Panc1 (cell line): ENCODE data around the gene MAGI1. TPM values are rescaled to one million over a fixed set of nuclear protein-coding genes. Genes with fewer than 3 reads are reported as not detected.

ENCODE experiments used
- ATAC-seq: fragments of 200-7000 bp; cut with Tn5 transposase; 2 replicates; pipeline ENCODE4 v1.9.1; 2020; ENCODE audit warnings: mild to moderate bottlenecking, moderate library complexity
- BruUV-seq: library from RNA; stranded (reverse); fragments of 400-500 nt; replicated peaks from 2 replicates; lab custom pipeline; 2021; lab: Mats Ljungman, UMichigan
- CTCF ChIA-PET: fragments of 300-600 bp; sonication (Branson Sonifier 250); formaldehyde crosslinking; loops from one replicate; lab custom pipeline; 2022; ENCODE audit warnings: antibody characterized with exemption; lab: Charles Lee
- POLR2A ChIA-PET: fragments of 300-600 bp; sonication (Branson Sonifier 250); formaldehyde crosslinking; loops from one replicate; lab custom pipeline; 2022; ENCODE audit warnings: antibody characterized with exemption; lab: Charles Lee
- DNase-seq: peaks from one replicate; pipeline ENCODE4 v3.0.0-alpha.2; 2010; ENCODE audit warnings: low read depth, low spot score
- H3K27ac ChIP-seq: 2 replicates; pipeline ENCODE4 v1.5.1; 2011; ENCODE audit warnings: mild to moderate bottlenecking, low read length, inconsistent platforms
- H3K27me3 ChIP-seq: fragments of 200-500 bp; sonication (Bioruptor generic); 2 replicates; pipeline ENCODE4 v1.6.0; 2014; ENCODE audit warnings: low read length, inconsistent platforms; ENCODE audit not compliant: control insufficient read depth, insufficient read depth
- H3K36me3 ChIP-seq: fragments of 200-500 bp; sonication (Bioruptor generic); 2 replicates; pipeline ENCODE4 v1.5.1; 2014; ENCODE audit warnings: inconsistent platforms, mild to moderate bottlenecking, low read length, moderate library complexity; ENCODE audit not compliant: control insufficient read depth, insufficient read depth
- H3K4me1 ChIP-seq: 2 replicates; pipeline ENCODE4 v1.5.1; 2011; ENCODE audit warnings: inconsistent platforms, mild to moderate bottlenecking, low read length, moderate library complexity; ENCODE audit not compliant: control insufficient read depth, insufficient read depth
- H3K4me3 ChIP-seq, 2 experiments: 2 replicates each; pipeline ENCODE4 v1.5.1; 2011 to 2012; ENCODE audit warnings: low read depth in 2 of 2, low read length in 2 of 2, mild to moderate bottlenecking in 2 of 2, inconsistent platforms in 1 of 2, moderate library complexity in 1 of 2
- H3K9me3 ChIP-seq: fragments of 200-500 bp; sonication (Bioruptor generic); 2 replicates; pipeline ENCODE4 v1.5.1; 2014; ENCODE audit warnings: low read depth, mild to moderate bottlenecking, inconsistent platforms, low read length, moderate library complexity; ENCODE audit not compliant: control insufficient read depth, insufficient read depth
- POLR2AphosphoS5 ChIP-seq: IDR thresholded peaks from 2 replicates; pipeline ENCODE4 v1.6.1; 2012; ENCODE audit warnings: mild to moderate bottlenecking, low read depth, low read length, moderate library complexity
- SIN3A ChIP-seq: IDR thresholded peaks from 2 replicates; pipeline ENCODE4 v1.6.1; 2012; ENCODE audit warnings: low read depth, mild to moderate bottlenecking, low read length, moderate library complexity, borderline replicate concordance; ENCODE audit not compliant: insufficient read depth
- TCF7L2 ChIP-seq: IDR thresholded peaks from 2 replicates; pipeline ENCODE4 v1.6.1; 2011; ENCODE audit warnings: mild to moderate bottlenecking, low read depth, low read length, inconsistent platforms
- in situ Hi-C: cut with HindIII; loops from 2 replicates; pipeline ENCODE4 v1.10.0; 2016; ENCODE audit warnings: low sequenced_read_pairs, low pct_unique_long_range_greater_than_20kb
- intact Hi-C: fragments of 100-400 bp; cut with micrococcal nuclease; formaldehyde crosslinking; loops from one replicate; pipeline ENCODE4 v1.10.0; 2022; ENCODE audit not compliant: unreplicated experiment
- total RNA-seq: library from RNA; stranded (reverse); gene quantifications from one replicate; pipeline ENCODE4 v1.2.1, GENCODE V29; 2021; ENCODE audit not compliant: unreplicated experiment
- TF ChIP-seq, protein P1 (sequence below): fragments of 450-650 bp; IDR thresholded peaks from 2 replicates; pipeline ENCODE4 v1.5.1; 2017; ENCODE audit warnings: mild to moderate bottlenecking
- TF ChIP-seq, protein P2 (sequence below), 2 experiments: IDR thresholded peaks; 2 replicates each; pipeline ENCODE4 v1.6.1; 2011 to 2012; ENCODE audit warnings: low read depth in 2 of 2, control low read depth in 1 of 2, low read length in 1 of 2, mild to moderate bottlenecking in 1 of 2, moderate library complexity in 1 of 2; ENCODE audit not compliant: insufficient read depth in 1 of 2

Gene MAGI1
- total RNA-seq, 1 experiment from 2014 or later: 9.5 TPM

DNA sequence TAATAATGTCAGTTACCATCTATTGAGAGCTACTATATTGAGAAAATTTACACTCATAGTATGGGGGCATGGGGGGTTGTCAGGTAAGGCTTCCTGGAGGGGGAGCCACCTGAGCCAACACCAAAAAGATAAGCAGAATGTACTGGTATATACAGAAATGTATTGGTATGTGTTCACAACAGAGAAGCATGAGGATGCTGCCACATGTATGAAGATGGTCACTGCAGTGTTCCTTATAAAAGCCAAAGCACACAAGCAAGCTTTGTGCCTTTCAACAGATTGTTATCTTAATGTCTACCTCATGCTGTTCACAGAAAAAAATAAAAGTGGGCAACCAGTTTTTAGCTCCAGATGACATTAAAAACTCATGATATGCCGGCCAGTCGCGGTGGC lies 149.0 kb downstream of the MAGI1 start:
- H3K4me3 ChIP-seq: no peak overlapping the region
- DNase-seq (no peak), ATAC-seq (no peak)
- H3K36me3 ChIP-seq: no peaks in the 10 kb centered on the region
- TF ChIP-seq SIN3A (no peak), POLR2AphosphoS5 (no peak)
- intact Hi-C loops: no loop called here
- in situ Hi-C loops: no loop called here
- H3K9me3 ChIP-seq: no peaks in the 10 kb centered on the region
- ChIA-PET CTCF (no interaction called here), POLR2A (no interaction called here)
- no peak overlapping the region for H3K27ac ChIP-seq
- H3K27me3 ChIP-seq: no peaks in the 10 kb centered on the region
- no TSS peak for BruUV-seq
- no peaks in the 10 kb centered on the region for H3K4me1 ChIP-seq

DNA sequence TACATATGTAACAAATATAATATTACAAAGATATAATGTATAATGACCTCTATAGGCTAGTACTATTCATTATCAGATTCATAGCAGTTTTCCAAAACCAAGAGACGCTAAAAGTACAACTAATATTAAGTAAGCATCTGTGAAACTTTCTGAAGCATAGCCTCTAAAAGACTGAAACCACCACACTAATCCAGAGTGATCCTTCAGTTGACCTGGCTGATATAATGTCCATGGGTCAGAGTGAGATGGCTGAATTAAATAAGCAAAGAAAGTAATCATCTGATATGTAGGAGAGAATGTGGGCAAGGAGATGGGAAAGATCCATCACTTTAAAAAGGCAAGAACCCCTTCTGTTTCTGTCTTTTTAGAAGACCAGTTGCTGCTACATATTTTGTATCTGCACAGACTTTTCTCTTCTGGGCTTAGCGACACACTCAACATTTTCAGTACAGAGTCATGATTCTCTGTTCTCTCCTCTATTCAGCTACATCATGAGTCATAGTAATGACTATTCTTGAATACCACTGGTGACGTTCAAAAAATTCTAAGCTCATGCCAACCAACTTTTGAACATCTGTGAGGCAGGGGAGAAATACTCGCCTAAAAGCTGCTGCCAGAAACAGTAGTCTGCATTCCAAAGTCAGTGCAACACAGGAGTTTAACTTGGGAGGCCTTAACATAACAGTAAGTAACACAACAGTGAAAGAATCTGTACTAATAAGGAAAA lies 149.6 kb downstream of the MAGI1 start:
- Histone ChIP-seq H3K27ac (no peak overlapping the region), H3K4me1 (no peaks in the 10 kb centered on the region), H3K36me3 (no peaks in the 10 kb centered on the region), H3K9me3 (no peaks in the 10 kb centered on the region), H3K27me3 (no peaks in the 10 kb centered on the region), H3K4me3 (no peak overlapping the region)
- TF ChIP-seq, protein P1, sequence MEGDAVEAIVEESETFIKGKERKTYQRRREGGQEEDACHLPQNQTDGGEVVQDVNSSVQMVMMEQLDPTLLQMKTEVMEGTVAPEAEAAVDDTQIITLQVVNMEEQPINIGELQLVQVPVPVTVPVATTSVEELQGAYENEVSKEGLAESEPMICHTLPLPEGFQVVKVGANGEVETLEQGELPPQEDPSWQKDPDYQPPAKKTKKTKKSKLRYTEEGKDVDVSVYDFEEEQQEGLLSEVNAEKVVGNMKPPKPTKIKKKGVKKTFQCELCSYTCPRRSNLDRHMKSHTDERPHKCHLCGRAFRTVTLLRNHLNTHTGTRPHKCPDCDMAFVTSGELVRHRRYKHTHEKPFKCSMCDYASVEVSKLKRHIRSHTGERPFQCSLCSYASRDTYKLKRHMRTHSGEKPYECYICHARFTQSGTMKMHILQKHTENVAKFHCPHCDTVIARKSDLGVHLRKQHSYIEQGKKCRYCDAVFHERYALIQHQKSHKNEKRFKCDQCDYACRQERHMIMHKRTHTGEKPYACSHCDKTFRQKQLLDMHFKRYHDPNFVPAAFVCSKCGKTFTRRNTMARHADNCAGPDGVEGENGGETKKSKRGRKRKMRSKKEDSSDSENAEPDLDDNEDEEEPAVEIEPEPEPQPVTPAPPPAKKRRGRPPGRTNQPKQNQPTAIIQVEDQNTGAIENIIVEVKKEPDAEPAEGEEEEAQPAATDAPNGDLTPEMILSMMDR: no peak
- TF ChIP-seq SIN3A: no peak
- ChIA-PET CTCF (no interaction called here), POLR2A (no interaction called here)
- no TSS peak for BruUV-seq
- intact Hi-C loops: no loop called here
- no peak for ATAC-seq
- in situ Hi-C loops: no loop called here
- peak; percentile 10 for DNase-seq

DNA sequence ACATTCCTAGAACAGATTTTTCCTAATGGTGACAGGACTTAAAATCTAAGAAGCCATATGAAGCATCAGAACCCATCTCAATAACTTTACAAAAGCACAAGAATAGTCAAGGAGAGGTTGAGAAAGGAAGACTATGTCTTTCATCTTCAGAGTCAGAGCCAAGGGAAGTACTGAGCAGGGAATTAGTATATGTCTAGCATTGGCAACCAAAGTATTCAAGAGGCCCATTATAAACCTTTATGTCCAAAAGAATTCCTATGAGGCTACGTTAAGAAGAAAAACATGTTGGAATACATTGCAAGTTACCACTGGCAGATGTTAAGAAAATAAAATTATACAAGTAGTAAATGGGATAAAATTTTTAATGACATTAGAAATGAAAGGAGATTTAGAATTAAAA lies 150.5 kb downstream of the MAGI1 start:
- TF ChIP-seq SIN3A (no peak), POLR2AphosphoS5 (no peak), TCF7L2 (no peak)
- TF ChIP-seq, protein P2, sequence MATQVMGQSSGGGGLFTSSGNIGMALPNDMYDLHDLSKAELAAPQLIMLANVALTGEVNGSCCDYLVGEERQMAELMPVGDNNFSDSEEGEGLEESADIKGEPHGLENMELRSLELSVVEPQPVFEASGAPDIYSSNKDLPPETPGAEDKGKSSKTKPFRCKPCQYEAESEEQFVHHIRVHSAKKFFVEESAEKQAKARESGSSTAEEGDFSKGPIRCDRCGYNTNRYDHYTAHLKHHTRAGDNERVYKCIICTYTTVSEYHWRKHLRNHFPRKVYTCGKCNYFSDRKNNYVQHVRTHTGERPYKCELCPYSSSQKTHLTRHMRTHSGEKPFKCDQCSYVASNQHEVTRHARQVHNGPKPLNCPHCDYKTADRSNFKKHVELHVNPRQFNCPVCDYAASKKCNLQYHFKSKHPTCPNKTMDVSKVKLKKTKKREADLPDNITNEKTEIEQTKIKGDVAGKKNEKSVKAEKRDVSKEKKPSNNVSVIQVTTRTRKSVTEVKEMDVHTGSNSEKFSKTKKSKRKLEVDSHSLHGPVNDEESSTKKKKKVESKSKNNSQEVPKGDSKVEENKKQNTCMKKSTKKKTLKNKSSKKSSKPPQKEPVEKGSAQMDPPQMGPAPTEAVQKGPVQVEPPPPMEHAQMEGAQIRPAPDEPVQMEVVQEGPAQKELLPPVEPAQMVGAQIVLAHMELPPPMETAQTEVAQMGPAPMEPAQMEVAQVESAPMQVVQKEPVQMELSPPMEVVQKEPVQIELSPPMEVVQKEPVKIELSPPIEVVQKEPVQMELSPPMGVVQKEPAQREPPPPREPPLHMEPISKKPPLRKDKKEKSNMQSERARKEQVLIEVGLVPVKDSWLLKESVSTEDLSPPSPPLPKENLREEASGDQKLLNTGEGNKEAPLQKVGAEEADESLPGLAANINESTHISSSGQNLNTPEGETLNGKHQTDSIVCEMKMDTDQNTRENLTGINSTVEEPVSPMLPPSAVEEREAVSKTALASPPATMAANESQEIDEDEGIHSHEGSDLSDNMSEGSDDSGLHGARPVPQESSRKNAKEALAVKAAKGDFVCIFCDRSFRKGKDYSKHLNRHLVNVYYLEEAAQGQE (IDR thresholded peaks at IDR 0.05; ENCODE audit: insufficient read depth in 1 of 2, low read depth in 2 of 2, low read length in 1 of 2): no peak
- TF ChIP-seq, protein P1: no peak
- Histone ChIP-seq H3K27me3 (no peaks in the 10 kb centered on the region), H3K27ac (no peak overlapping the region), H3K36me3 (no peaks in the 10 kb centered on the region), H3K9me3 (no peaks in the 10 kb centered on the region), H3K4me3 (no peak overlapping the region), H3K4me1 (no peaks in the 10 kb centered on the region)
- in situ Hi-C loops: no loop called here
- ATAC-seq (no peak), DNase-seq (no peak)
- CTCF ChIA-PET: no interaction called here
- BruUV-seq: no TSS peak
- intact Hi-C loops: no loop called here
- POLR2A ChIA-PET: no interaction called here
